Stimulated activated CD8-positive, alpha-beta memory T cell treated with anti-CD3 and anti-CD28 coated beads, Interleukin-7, amount 100 ng/mL, for 1 hour (primary cell): ENCODE measurements around the gene CDC42EP3.

ENCODE experiments used
- DNase-seq, 2 donors: peaks; one replicate each; pipeline ENCODE4 v3.0.0-alpha.2; 2020; ENCODE audit warnings: low read depth in 2 of 2

CDC42EP3 gene

GRCh38 chr2:37619230-37619958 lies 52.0 kb downstream of the CDC42EP3 start:
- no peak for DNase-seq

DNA sequence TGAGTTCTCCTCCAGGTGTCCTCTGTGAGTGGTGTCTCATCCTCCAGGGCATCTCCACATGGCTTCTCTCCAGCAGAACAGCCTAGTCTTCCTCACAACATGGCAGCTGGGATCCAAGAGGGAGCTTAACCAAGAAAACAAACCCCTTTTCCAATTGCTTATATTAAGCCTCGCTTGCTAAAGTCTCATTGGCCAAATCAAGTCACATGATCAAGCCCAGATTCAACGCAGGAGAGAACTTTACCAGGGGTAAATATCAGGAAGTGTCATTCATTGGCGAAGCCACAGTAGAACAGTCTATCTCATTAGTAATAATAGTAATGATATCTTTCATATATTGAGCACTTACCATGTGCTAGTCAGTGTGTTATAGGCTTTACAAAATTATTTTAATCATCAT lies 53.1 kb downstream of the CDC42EP3 start:
- no peak for DNase-seq

DNA sequence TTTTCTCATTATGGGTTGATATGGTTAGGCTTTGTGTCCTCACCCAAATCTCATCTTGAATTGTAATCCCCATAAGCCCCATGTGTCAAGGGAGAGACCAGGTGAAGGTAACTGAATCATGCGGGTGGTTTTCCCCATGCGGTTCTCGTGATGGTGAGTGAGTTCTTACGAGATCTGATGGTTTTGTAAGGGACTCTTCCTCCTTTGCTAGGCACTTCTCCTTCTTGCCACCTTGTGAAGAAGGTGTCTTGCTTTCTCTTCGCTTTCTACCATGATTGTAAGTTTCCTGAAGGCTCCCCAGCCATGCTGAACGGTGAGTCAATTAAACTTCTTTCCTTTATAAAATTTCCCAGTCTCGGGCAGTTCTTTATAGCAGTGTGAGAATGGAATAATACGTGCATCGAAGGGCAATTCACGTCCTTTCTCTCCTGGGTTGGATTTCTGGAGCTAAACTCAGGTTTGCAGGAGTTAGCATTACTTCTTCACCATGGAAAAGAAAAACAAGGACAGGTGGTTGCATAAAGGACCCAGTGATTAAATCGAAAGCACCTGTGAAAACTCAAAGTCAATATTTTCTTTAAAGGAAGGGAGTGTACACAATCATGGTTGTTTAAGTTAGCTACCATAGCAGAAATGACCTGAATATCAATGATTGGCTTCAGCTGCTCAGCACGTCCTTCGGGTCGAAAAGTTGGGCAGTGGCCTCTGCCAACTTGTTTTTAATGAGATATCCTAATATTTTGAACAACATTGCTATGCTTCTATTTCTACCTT lies 54.1 kb downstream of the CDC42EP3 start:
- DNase-seq: no peak

- DNase-seq: no peak
Measured at GRCh38 chr2:37616677-37617005, 54.8 kb downstream of the CDC42EP3 start.

DNA sequence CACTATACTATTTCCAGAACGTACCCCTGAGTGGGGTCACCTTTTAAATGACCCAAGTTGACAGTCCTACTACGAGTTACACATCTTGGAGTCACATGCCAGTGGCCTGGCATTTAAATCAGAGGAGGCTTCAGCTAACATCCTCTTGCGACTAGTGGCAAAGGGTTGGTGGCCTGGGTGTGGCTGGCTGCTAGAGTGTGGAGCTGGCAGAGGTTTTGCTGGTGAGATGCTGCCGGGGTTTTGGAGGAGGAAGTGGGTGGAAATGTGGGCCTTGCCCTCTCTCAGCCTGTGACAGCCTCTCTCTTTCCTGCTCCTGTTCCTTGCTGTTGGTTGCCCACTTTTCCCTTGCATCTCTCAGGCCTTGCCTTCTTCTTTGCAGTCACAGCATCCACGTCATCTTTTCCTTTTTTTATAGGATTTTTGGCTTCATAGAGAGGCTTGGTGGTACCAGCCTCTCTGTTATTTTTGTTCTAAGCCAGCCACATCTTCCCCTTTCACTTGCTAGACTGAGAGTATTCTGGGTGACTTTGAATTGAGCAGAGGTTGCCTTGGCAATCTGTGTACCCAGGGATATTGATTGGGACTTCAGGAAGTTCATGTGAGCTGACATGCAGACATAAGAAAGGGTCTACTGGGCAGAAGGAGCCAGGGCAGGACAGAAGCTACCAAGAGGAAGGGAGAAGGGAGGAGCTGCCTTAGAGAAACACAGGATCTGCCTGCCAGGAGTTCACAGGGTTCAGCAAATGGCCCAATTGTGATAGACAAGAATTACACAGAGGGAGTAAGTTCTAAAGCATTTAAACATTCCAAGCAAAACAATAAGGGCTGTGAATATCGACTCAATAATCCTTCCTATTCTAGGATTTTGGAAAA lies 55.4 kb downstream of the CDC42EP3 start:
- peak in 1 of 2 donors; percentile 35 for DNase-seq

GRCh38 chr2:37614061-37614738 lies 57.2 kb downstream of the CDC42EP3 start:
- no peak for DNase-seq

GRCh38 chr2:37612382-37612781 lies 59.1 kb downstream of the CDC42EP3 start:
- no peak for DNase-seq

DNA sequence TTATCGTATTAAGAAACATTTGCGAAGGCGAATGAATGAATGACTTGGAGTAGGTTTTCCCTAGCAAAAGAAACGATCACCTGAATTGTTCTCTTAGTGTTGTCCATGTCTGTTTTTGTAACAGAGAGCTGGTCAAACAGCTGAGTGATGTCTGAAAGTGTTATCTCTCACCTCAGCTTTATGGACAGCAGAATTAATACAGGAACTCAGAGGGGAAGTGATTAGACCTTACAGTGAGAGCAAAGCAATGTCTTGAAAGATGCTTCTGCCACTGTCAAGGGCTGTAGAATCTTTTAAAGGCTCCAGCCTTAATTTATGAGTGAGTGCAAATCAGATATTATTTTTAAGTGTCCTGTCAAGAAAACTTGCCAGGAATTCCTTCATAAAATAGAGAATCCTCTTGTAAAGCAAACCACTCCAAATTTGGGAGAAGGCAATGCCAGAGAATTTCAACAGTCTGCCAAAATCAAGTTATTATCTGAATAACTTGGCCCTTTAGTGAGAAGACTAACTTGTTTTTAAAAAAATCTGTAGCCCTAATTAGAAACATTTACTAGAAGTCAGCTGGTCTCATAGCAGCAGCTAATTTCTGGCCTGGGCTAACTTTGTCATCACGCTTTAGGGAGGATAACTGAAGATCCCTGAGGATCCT lies 60.7 kb downstream of the CDC42EP3 start:
- DNase-seq: no peak

DNA sequence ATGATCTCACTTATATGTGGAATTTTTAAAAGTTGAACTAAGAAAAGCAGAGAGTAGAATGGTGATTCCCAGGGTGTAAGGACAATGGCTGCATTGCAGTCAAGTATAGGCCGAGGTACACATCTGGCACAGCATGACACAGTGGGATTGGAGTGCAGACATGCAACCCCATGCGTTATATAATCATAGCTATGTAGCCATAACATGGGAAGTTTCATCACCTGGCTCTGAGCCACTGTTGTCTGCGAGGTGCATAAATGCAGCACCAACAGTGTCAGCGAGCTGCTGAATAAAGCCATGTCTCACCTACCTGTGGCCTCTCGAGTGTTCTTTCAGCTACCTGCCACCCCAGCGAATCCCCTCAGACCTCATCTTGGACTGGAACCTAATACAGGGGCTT lies 61.7 kb downstream of the CDC42EP3 start:
- DNase-seq: no peak

DNA sequence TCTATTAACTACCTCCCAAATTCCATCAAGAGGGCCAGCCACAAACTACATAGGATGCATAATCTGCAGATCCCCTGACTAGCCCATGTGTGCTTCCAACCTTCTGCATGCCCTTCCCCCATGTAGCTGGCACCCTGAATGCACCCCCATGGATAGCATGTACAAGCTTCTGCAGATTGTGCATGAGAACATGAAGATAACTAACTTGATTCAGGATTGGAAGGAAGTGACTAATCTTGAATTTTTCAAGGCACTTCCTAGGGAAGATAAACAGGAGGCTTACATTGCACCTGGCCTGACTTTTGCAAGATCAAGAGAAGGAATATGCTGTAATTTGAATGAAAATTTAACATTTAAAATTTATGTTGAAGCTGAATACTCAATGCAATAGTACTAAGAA lies 66.7 kb downstream of the CDC42EP3 start:
- DNase-seq: no peak

- no peak for DNase-seq
Measured at GRCh38 chr2:37602702-37603101, 68.7 kb downstream of the CDC42EP3 start.

- no peak for DNase-seq
Measured at GRCh38 chr2:37602040-37602439, 69.4 kb downstream of the CDC42EP3 start.

DNA sequence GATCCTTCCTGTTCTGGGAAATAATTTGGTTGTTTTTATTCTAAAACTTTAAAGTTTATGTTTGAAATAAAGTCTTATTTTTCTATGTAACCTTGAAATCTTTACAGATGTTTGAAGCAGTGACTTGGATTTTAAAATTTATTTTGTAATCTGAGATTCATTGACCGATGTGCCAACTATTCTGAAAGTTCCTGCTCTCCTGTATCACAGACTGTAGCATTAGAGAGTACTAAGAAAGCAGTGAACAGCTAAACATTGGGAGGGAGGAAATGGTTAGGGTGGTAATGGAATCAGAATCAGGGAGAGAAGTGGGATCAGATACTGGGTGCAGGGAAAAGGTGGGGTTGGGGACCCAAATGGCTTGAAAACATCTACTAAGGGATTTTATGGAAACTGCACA lies 69.9 kb downstream of the CDC42EP3 start:
- DNase-seq: no peak

DNA sequence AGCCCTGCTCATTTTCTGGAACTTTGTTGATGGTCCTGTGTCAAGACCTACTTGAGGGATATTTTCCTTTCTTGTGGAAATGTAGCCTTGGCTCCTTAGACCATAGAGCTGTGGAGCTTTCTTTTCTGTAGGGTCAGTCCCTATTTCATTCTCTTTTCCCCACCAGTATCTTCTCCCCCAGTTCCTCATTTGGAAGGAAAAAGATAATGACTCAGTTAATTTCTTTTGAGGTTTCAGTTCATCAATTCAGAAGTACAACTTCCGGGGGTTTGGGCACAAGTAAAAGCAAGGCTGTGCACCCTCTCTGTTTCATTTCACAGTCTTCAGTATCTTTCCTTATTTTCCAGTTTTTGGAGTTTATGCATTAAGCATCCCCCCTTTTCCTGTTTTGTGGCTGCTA lies 70.7 kb downstream of the CDC42EP3 start:
- no peak for DNase-seq

DNA sequence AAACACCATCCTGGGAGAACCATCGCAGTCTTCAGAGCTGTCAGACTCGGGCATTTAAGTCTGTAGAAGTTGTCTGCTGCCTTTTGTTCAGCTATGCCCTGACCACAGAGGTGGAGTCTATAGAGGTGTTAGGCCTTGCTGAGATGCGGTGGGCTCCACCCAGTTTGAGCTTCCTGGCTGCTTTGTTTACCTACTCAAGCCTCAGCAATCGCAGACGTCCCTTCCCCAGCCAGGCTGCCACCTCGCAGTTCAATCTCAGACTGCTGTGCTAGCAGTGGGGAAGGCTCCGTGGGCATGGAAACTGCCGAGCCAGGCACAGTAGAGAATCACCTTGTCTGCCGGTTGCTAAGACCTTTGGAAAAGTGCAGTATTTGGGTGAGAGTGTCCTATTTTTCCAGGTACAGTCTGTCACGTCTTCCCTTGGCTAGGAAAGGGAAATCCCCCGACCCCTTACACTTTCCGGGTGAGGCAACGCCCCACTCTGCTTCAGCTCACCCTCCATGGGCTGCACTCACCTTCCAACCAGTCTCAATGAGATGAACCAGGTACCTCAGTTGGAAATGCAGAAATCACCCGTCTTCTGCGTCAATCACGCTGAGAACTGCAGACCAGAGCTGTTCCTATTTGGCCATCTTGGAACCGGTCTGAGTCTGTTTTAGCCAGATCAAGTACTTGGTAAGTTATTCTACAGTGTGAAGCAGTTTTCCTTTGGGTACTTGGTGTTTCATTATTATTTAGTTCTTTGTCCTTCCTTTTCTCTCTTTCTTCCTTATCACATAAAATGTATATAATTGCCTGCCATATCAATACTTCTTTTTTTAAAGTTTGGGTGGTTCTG lies 71.5 kb downstream of the CDC42EP3 start:
- DNase-seq: peak; percentile 41 to 46

- DNase-seq: no peak
Measured at GRCh38 chr2:37593694-37594093, 77.7 kb downstream of the CDC42EP3 start.

GRCh38 chr2:37593024-37593423 lies 78.4 kb downstream of the CDC42EP3 start:
- DNase-seq: no peak
